ENCODE results near the gene TRIM47. TPM values are rescaled to one million over a fixed set of nuclear protein-coding genes. Genes with fewer than 3 reads are reported as not detected.

Gene TRIM47
- total RNA-seq, 1 experiment from 2014 or later, result 125 TPM

- no peak for TF ChIP-seq REST (IDR thresholded peaks at IDR 0.05; ENCODE audit: insufficient read depth in 1 of 2, low read depth in 2 of 2, low read length in 1 of 2)
- no peak for TF ChIP-seq CTCF (IDR thresholded peaks at IDR 0.05)
- no peak for TF ChIP-seq SIN3A (IDR thresholded peaks at IDR 0.05; ENCODE audit: borderline replicate concordance, insufficient read depth, low read depth, low read length)
- no peak for TF ChIP-seq POLR2AphosphoS5 (IDR thresholded peaks at IDR 0.05; ENCODE audit: low read depth, low read length)
- no peak for TF ChIP-seq TCF7L2 (IDR thresholded peaks at IDR 0.05; ENCODE audit: low read depth, low read length)
- H3K27me3 ChIP-seq (ENCODE audit: control insufficient read depth, insufficient read depth, low read length), result no peaks in the 10 kb centered on the region
- ATAC-seq (no peak), DNase-seq (ENCODE audit: low read depth, low spot score) (no peak)
- POLR2A ChIA-PET, result no interaction called here
- H3K27ac ChIP-seq (ENCODE audit: low read length), result no peak overlapping the region; the same call in 1 of the 2 replicates
- CTCF ChIA-PET, result interaction anchor here (0.7 kb wide), 1 partner anchor 109 kb away, joined by 6 read pairs; no protein-coding TSS in a partner anchor
- in situ Hi-C loops (cut with HindIII; ENCODE audit: low pct_unique_long_range_greater_than_20kb, low sequenced_read_pairs), result no loop called here
- intact Hi-C loops (cut with micrococcal nuclease; ENCODE audit: unreplicated experiment), result no loop called here
- BruUV-seq (replicated peaks), result TSS peak; percentile 50
- peaks cover 19% of the 10 kb centered on the region for H3K4me1 ChIP-seq (ENCODE audit: control insufficient read depth, insufficient read depth, low read length)
- no peak overlapping the region for H3K4me3 ChIP-seq (ENCODE audit: low read depth in 2 of 2, low read length in 2 of 2)
- H3K36me3 ChIP-seq (ENCODE audit: control insufficient read depth, insufficient read depth, low read length), result peaks cover 12% of the 10 kb centered on the region
- no peaks in the 10 kb centered on the region for H3K9me3 ChIP-seq (ENCODE audit: control insufficient read depth, insufficient read depth, low read depth, low read length)
These were observed 22.5 kb upstream of the TRIM47 start for GRCh38 chr17:75900691-75901533.

DNA sequence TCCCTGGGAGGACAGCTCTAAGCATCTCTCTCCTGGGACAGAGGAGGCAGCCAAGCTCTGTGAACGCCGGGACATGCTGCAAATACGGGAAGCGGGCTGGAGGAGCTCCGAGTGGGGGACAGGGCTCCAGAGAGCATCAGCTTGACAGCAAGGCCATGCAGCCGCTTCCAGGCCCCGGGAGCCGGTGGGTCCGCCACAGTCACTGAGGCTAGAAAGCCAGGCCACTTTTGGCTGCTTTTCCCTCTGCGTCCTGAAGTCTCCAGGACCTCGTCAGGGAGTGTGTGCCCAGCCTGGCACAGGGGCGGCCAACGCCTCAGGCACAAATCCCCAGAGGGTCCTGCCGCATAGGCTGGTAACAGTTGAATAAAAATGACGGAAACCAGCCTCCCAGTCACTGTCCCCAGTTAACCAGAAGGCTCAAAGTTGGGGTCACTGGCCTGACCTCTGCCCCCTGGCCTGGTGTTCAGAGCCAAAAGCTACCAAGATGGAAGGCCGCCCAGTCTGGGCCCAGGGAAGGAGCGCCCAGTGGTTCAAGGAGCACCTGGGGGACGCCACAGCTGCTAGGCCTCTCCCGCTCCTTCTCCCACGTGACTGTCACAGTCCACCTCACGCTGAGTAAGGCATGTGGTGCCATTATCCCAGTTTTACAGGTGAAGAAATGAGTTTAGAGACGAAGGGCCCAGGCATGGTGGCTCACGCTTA, 21.5 kb upstream of the TRIM47 start:
- no peak overlapping the region for H3K27ac ChIP-seq (ENCODE audit: low read length)
- ATAC-seq, result no peak
- POLR2A ChIA-PET, result no interaction called here
- no peak for DNase-seq (ENCODE audit: low read depth, low spot score)
- CTCF ChIA-PET, result no interaction called here
- peaks cover 12% of the 10 kb centered on the region for H3K36me3 ChIP-seq (ENCODE audit: control insufficient read depth, insufficient read depth, low read length)
- BruUV-seq (replicated peaks), result no TSS peak
- H3K4me3 ChIP-seq (ENCODE audit: low read depth in 2 of 2, low read length in 2 of 2), result no peak overlapping the region
- H3K9me3 ChIP-seq (ENCODE audit: control insufficient read depth, insufficient read depth, low read depth, low read length), result no peaks in the 10 kb centered on the region
- intact Hi-C loops (cut with micrococcal nuclease; ENCODE audit: unreplicated experiment), result no loop called here
- H3K4me1 ChIP-seq (ENCODE audit: control insufficient read depth, insufficient read depth, low read length), result peaks cover 24% of the 10 kb centered on the region
- TF ChIP-seq POLR2AphosphoS5 (IDR thresholded peaks at IDR 0.05; ENCODE audit: low read depth, low read length), result no peak
- TF ChIP-seq TCF7L2 (IDR thresholded peaks at IDR 0.05; ENCODE audit: low read depth, low read length), result no peak
- no peak for TF ChIP-seq SIN3A (IDR thresholded peaks at IDR 0.05; ENCODE audit: borderline replicate concordance, insufficient read depth, low read depth, low read length)
- TF ChIP-seq REST (IDR thresholded peaks at IDR 0.05; ENCODE audit: insufficient read depth in 1 of 2, low read depth in 2 of 2, low read length in 1 of 2), result no peak
- TF ChIP-seq CTCF (IDR thresholded peaks at IDR 0.05), result no peak
- in situ Hi-C loops (cut with HindIII; ENCODE audit: low pct_unique_long_range_greater_than_20kb, low sequenced_read_pairs), result no loop called here
- H3K27me3 ChIP-seq (ENCODE audit: control insufficient read depth, insufficient read depth, low read length), result no peaks in the 10 kb centered on the region
